Thyroid gland (tissue), 4 donors: Measurements from ENCODE around the gene ABCA9.

ENCODE experiments used
- POLR2A ChIP-seq, 2 donors: fragments of 450-650 bp; IDR thresholded peaks; one replicate each; pipeline ENCODE4 v1.6.1; 2017; ENCODE audit warnings: antibody characterized with exemption in 2 of 2, mild to moderate bottlenecking in 2 of 2, moderate library complexity in 1 of 2
- TF ChIP-seq, protein P1 (sequence below), 6 experiments: fragments of 200-600 bp in 3 of 6; fragments of 450-650 bp in 3 of 6; sonication (generic) in 3 of 6; IDR thresholded peaks; one replicate each; pipeline ENCODE4 v1.5.1; 2016 to 2019; ENCODE audit warnings: antibody characterized with exemption in 6 of 6, mild to moderate bottlenecking in 2 of 6, inconsistent platforms in 1 of 6, moderate library complexity in 1 of 6

DNA sequence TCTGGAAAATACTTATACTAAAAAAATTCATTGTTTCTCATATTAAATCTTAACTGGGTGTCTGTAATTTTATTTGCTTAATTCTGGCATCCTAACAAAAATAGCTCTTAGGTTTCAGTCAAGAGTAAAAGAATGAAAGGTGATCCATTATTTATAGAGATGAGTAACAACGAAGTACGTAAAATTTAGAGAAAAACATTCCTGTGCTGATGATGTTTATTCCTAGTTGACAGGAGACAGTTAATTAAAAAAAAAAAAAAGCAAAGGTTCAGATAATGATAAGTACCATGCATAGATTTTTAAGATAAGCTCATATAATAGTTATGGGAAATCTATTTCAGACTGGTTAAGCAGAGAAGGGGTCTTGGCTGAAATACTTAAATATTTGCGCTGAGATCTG is 50.8 kb downstream of the ABCA9 start:
- TF ChIP-seq, protein P1, sequence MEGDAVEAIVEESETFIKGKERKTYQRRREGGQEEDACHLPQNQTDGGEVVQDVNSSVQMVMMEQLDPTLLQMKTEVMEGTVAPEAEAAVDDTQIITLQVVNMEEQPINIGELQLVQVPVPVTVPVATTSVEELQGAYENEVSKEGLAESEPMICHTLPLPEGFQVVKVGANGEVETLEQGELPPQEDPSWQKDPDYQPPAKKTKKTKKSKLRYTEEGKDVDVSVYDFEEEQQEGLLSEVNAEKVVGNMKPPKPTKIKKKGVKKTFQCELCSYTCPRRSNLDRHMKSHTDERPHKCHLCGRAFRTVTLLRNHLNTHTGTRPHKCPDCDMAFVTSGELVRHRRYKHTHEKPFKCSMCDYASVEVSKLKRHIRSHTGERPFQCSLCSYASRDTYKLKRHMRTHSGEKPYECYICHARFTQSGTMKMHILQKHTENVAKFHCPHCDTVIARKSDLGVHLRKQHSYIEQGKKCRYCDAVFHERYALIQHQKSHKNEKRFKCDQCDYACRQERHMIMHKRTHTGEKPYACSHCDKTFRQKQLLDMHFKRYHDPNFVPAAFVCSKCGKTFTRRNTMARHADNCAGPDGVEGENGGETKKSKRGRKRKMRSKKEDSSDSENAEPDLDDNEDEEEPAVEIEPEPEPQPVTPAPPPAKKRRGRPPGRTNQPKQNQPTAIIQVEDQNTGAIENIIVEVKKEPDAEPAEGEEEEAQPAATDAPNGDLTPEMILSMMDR (IDR thresholded peaks at IDR 0.05), result no peak
- no peak for TF ChIP-seq POLR2A (IDR thresholded peaks at IDR 0.05)
